ENCODE data around the gene KPTN.

- TF ChIP-seq CTCF (conservative IDR thresholded peaks at IDR 0.05; ENCODE audit: low read length), result peak; percentile 96
- no peak for TF ChIP-seq EZH2phosphoT487 (IDR thresholded peaks at IDR 0.05; ENCODE audit: borderline replicate concordance)
These were observed at the start of gene KPTN for GRCh38 chr19:47483800-47484690.
